ENCODE data around the gene MED27.

MED27 gene

GRCh38 chr9:131971482-131972074, 108.1 kb downstream of the MED27 start:
- Histone ChIP-seq H3K9ac (ENCODE audit: low read length) (no peak overlapping the region), H3K9me3 (ENCODE audit: insufficient read depth, low read depth, low read length) (no peaks in the 10 kb centered on the region), H2BK120ac (ENCODE audit: insufficient read depth, low read length, poor library complexity) (peak overlapping the region; percentile 65), H4K91ac (ENCODE audit: low read depth, low read length) (peak overlapping the region; percentile 92), H3K4me1 (ENCODE audit: control insufficient read depth in 1 of 2, insufficient read depth in 2 of 2, low read length in 2 of 2) (peaks cover 16 to 22% of the 10 kb centered on the region in 2 experiments), H2AFZ (ENCODE audit: insufficient read depth, low read length, poor library complexity) (no peak overlapping the region), H3K4me2 (ENCODE audit: low read length) (peak overlapping the region; percentile 35), H3K79me2 (ENCODE audit: control insufficient read depth, insufficient read depth, low read length, poor library complexity) (peaks cover 4% of the 10 kb centered on the region), H3K23ac (ENCODE audit: low read length) (no peak overlapping the region), H3K4ac (ENCODE audit: low read depth, low read length) (no peak overlapping the region), H2AK5ac (ENCODE audit: low read length) (peak overlapping the region; percentile 31), H3K79me1 (ENCODE audit: low read length) (peaks cover 18% of the 10 kb centered on the region), H4K8ac (ENCODE audit: low read depth, low read length) (peak overlapping the region; percentile 37), H2BK12ac (ENCODE audit: low read length) (no peak overlapping the region), H4K12ac (ENCODE audit: low read depth, low read length) (no peak overlapping the region), H3K4me3 (ENCODE audit: low read depth, low read length) (no peak overlapping the region), H3K18ac (ENCODE audit: low read length) (no peak overlapping the region), H3K27ac (ENCODE audit: low read depth, low read length) (peak overlapping the region; percentile 54), H2BK5ac (ENCODE audit: low read depth, low read length, poor library complexity) (peak overlapping the region; percentile 55), H3K27me3 (ENCODE audit: insufficient read depth, low read length) (no peaks in the 10 kb centered on the region), H3K14ac (ENCODE audit: low read length) (no peak overlapping the region), H3K36me3 (ENCODE audit: control insufficient read depth in 1 of 2, insufficient read depth in 2 of 2, low read length in 2 of 2) (no peaks in the 10 kb centered on the region)
- WGBS (ENCODE audit: extremely low coverage, insufficient coverage, insufficient read length): no CpG with 5 or more reads among the region's 6 CpGs
- no peak for DNase-seq

- H4K8ac ChIP-seq (ENCODE audit: low read depth, low read length): no peak overlapping the region
- peaks cover 14 to 17% of the 10 kb centered on the region in 2 experiments for H3K4me1 ChIP-seq (ENCODE audit: control insufficient read depth in 1 of 2, insufficient read depth in 2 of 2, low read length in 2 of 2)
- no CpG with 5 or more reads among the region's 5 CpGs for WGBS (ENCODE audit: extremely low coverage, insufficient coverage, insufficient read length)
- no peak overlapping the region for H2BK12ac ChIP-seq (ENCODE audit: low read length)
- H3K36me3 ChIP-seq (ENCODE audit: control insufficient read depth in 1 of 2, insufficient read depth in 2 of 2, low read length in 2 of 2): no peaks in the 10 kb centered on the region
- H3K9me3 ChIP-seq (ENCODE audit: insufficient read depth, low read depth, low read length): no peaks in the 10 kb centered on the region
- peak overlapping the region; percentile 13 for H4K91ac ChIP-seq (ENCODE audit: low read depth, low read length)
- no peak overlapping the region for H3K18ac ChIP-seq (ENCODE audit: low read length)
- no peak overlapping the region for H3K4me2 ChIP-seq (ENCODE audit: low read length)
- no peak overlapping the region for H2BK5ac ChIP-seq (ENCODE audit: low read depth, low read length, poor library complexity)
- H3K79me2 ChIP-seq (ENCODE audit: control insufficient read depth, insufficient read depth, low read length, poor library complexity): peaks cover 4% of the 10 kb centered on the region
- DNase-seq: no peak
- H3K27me3 ChIP-seq (ENCODE audit: insufficient read depth, low read length): no peaks in the 10 kb centered on the region
- H3K79me1 ChIP-seq (ENCODE audit: low read length): peaks cover 13% of the 10 kb centered on the region
- H4K12ac ChIP-seq (ENCODE audit: low read depth, low read length): no peak overlapping the region
- H2AK5ac ChIP-seq (ENCODE audit: low read length): peak overlapping the region; percentile 82
- no peak overlapping the region for H3K27ac ChIP-seq (ENCODE audit: low read depth, low read length)
- H3K14ac ChIP-seq (ENCODE audit: low read length): no peak overlapping the region
- no peak overlapping the region for H2AFZ ChIP-seq (ENCODE audit: insufficient read depth, low read length, poor library complexity)
- H2BK120ac ChIP-seq (ENCODE audit: insufficient read depth, low read length, poor library complexity): no peak overlapping the region
- no peak overlapping the region for H3K23ac ChIP-seq (ENCODE audit: low read length)
- H3K9ac ChIP-seq (ENCODE audit: low read length): no peak overlapping the region
- H3K4ac ChIP-seq (ENCODE audit: low read depth, low read length): no peak overlapping the region
- no peak overlapping the region for H3K4me3 ChIP-seq (ENCODE audit: low read depth, low read length)
These were observed 110.1 kb downstream of the MED27 start for GRCh38 chr9:131969469-131969989.

DNA sequence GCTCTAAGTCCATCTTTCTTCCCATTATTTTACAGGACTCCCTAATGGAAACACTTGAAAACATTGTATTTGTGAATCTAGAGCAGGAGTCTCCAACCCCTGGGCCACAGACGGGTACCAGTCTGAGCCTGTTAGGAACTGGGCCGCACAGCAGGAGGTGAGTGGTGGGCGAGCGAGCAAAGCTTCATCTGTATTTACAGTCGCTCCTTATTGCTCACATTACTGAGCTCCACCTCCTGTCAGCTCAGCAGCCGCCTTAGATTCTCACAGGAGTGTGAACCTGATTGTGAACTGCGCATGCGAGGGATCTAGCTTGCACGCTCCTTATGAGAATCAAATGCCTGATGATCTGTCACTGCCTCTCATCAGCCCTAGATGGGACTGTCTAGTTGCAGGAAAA, 111.0 kb downstream of the MED27 start:
- Histone ChIP-seq H2BK120ac (ENCODE audit: insufficient read depth, low read length, poor library complexity) (no peak overlapping the region), H3K36me3 (ENCODE audit: control insufficient read depth in 1 of 2, insufficient read depth in 2 of 2, low read length in 2 of 2) (no peaks in the 10 kb centered on the region), H3K14ac (ENCODE audit: low read length) (no peak overlapping the region), H3K27ac (ENCODE audit: low read depth, low read length) (no peak overlapping the region), H3K23ac (ENCODE audit: low read length) (no peak overlapping the region), H2BK5ac (ENCODE audit: low read depth, low read length, poor library complexity) (peak overlapping the region; percentile 26), H3K4ac (ENCODE audit: low read depth, low read length) (no peak overlapping the region), H3K27me3 (ENCODE audit: insufficient read depth, low read length) (no peaks in the 10 kb centered on the region), H4K12ac (ENCODE audit: low read depth, low read length) (no peak overlapping the region), H2AK5ac (ENCODE audit: low read length) (no peak overlapping the region), H2BK12ac (ENCODE audit: low read length) (peak overlapping the region; percentile 91), H3K9me3 (ENCODE audit: insufficient read depth, low read depth, low read length) (no peaks in the 10 kb centered on the region), H3K9ac (ENCODE audit: low read length) (no peak overlapping the region), H3K4me2 (ENCODE audit: low read length) (no peak overlapping the region), H3K18ac (ENCODE audit: low read length) (peak overlapping the region; percentile 81), H3K79me1 (ENCODE audit: low read length) (peaks cover 13% of the 10 kb centered on the region), H4K91ac (ENCODE audit: low read depth, low read length) (no peak overlapping the region), H3K4me1 (ENCODE audit: control insufficient read depth in 1 of 2, insufficient read depth in 2 of 2, low read length in 2 of 2) (peaks cover 15% of the 10 kb centered on the region in 2 experiments), H3K4me3 (ENCODE audit: low read depth, low read length) (no peak overlapping the region), H3K79me2 (ENCODE audit: control insufficient read depth, insufficient read depth, low read length, poor library complexity) (peaks cover 4% of the 10 kb centered on the region), H2AFZ (ENCODE audit: insufficient read depth, low read length, poor library complexity) (no peak overlapping the region), H4K8ac (ENCODE audit: low read depth, low read length) (no peak overlapping the region)
- no CpG with 5 or more reads among the region's 9 CpGs for WGBS (ENCODE audit: extremely low coverage, insufficient coverage, insufficient read length)
- no peak for DNase-seq

- H3K79me1 ChIP-seq (ENCODE audit: low read length): peaks cover 7% of the 10 kb centered on the region
- no peaks in the 10 kb centered on the region for H3K27me3 ChIP-seq (ENCODE audit: insufficient read depth, low read length)
- no peak overlapping the region for H3K18ac ChIP-seq (ENCODE audit: low read length)
- no peak overlapping the region for H3K4ac ChIP-seq (ENCODE audit: low read depth, low read length)
- no peak overlapping the region for H2BK5ac ChIP-seq (ENCODE audit: low read depth, low read length, poor library complexity)
- H3K4me2 ChIP-seq (ENCODE audit: low read length): no peak overlapping the region
- no peak overlapping the region for H3K4me3 ChIP-seq (ENCODE audit: low read depth, low read length)
- H4K91ac ChIP-seq (ENCODE audit: low read depth, low read length): no peak overlapping the region
- no peaks in the 10 kb centered on the region for H3K36me3 ChIP-seq (ENCODE audit: control insufficient read depth in 1 of 2, insufficient read depth in 2 of 2, low read length in 2 of 2)
- H2BK120ac ChIP-seq (ENCODE audit: insufficient read depth, low read length, poor library complexity): no peak overlapping the region
- no peak overlapping the region for H3K23ac ChIP-seq (ENCODE audit: low read length)
- H2AFZ ChIP-seq (ENCODE audit: insufficient read depth, low read length, poor library complexity): no peak overlapping the region
- peaks cover 6% of the 10 kb centered on the region for H3K79me2 ChIP-seq (ENCODE audit: control insufficient read depth, insufficient read depth, low read length, poor library complexity)
- no peak overlapping the region for H4K8ac ChIP-seq (ENCODE audit: low read depth, low read length)
- no peak overlapping the region for H3K14ac ChIP-seq (ENCODE audit: low read length)
- no CpG with 5 or more reads among the region's 7 CpGs for WGBS (ENCODE audit: extremely low coverage, insufficient coverage, insufficient read length)
- H3K9me3 ChIP-seq (ENCODE audit: insufficient read depth, low read depth, low read length): no peaks in the 10 kb centered on the region
- H3K27ac ChIP-seq (ENCODE audit: low read depth, low read length): no peak overlapping the region
- H2AK5ac ChIP-seq (ENCODE audit: low read length): no peak overlapping the region
- peak overlapping the region; percentile 53 for H2BK12ac ChIP-seq (ENCODE audit: low read length)
- no peak overlapping the region for H4K12ac ChIP-seq (ENCODE audit: low read depth, low read length)
- DNase-seq: no peak
- no peak overlapping the region for H3K9ac ChIP-seq (ENCODE audit: low read length)
- H3K4me1 ChIP-seq (ENCODE audit: control insufficient read depth in 1 of 2, insufficient read depth in 2 of 2, low read length in 2 of 2): peaks cover 10 to 13% of the 10 kb centered on the region in 2 experiments
These were observed 113.8 kb downstream of the MED27 start for GRCh38 chr9:131965841-131966240.

All from trophoblast cell (in vitro differentiated cells and primary cell).